Measurements from ENCODE around the gene IL27RA. TPM values are rescaled to one million over a fixed set of nuclear protein-coding genes. Genes with fewer than 3 reads are reported as not detected.
A peak's percentile ranks its signal among the peaks of the same experiment; 100 is the strongest.
"Not testable (repeated sequence)": the region's sequence is repeated elsewhere in the genome, so short reads cannot be mapped to it uniquely, and the experiment has no call there.

IL27RA gene
- total RNA-seq, 1 donor from 2014 or later, result 5.0 TPM

GRCh38 chr19:14030997-14031718 is 404 bp upstream of the IL27RA start:
- Mint-ChIP-seq H3K36me3 (ENCODE audit: low read depth) (no peaks in the 10 kb centered on the region), H3K27ac (ENCODE audit: unreplicated experiment) (no peak overlapping the region)

GRCh38 chr19:14033946-14034345 is 2.4 kb downstream of the IL27RA start:
- no peaks in the 10 kb centered on the region for H3K9me3 Mint-ChIP-seq
- H3K27me3 Mint-ChIP-seq (ENCODE audit: low read depth), result peaks cover 13% of the 10 kb centered on the region
- no peak for DNase-seq (ENCODE audit: low read depth, low spot score)
- no peak overlapping the region for H3K4me3 Mint-ChIP-seq
- no peak overlapping the region for H3K27ac Mint-ChIP-seq (ENCODE audit: unreplicated experiment)
- no peaks in the 10 kb centered on the region for H3K36me3 Mint-ChIP-seq (ENCODE audit: low read depth)
- peaks cover 6% of the 10 kb centered on the region for H3K4me1 Mint-ChIP-seq
- no peak for TF ChIP-seq CTCF (conservative IDR thresholded peaks at IDR 0.05)

More at GRCh38 chr19:14030997-14031718, 404 bp upstream of the IL27RA start:
- peaks cover 6% of the 10 kb centered on the region for H3K4me1 Mint-ChIP-seq
- no peaks in the 10 kb centered on the region for H3K9me3 Mint-ChIP-seq
- TF ChIP-seq CTCF (conservative IDR thresholded peaks at IDR 0.05), result no peak
- peak overlapping the region; percentile 82 for H3K4me3 Mint-ChIP-seq
- peaks cover 21% of the 10 kb centered on the region for H3K27me3 Mint-ChIP-seq (ENCODE audit: low read depth)
- no peak for DNase-seq (ENCODE audit: low read depth, low spot score)

- not testable (repeated sequence) for H3K4me3 Mint-ChIP-seq; DNase-seq (ENCODE audit: low read depth, low spot score); H3K36me3 Mint-ChIP-seq (ENCODE audit: low read depth); H3K4me1 Mint-ChIP-seq; H3K27me3 Mint-ChIP-seq (ENCODE audit: low read depth); H3K27ac Mint-ChIP-seq (ENCODE audit: unreplicated experiment); H3K9me3 Mint-ChIP-seq
- peak; percentile 29 for TF ChIP-seq CTCF (conservative IDR thresholded peaks at IDR 0.05)
Observed at GRCh38 chr19:14035159-14035558, 3.6 kb downstream of the IL27RA start.

- Mint-ChIP-seq H3K27ac (ENCODE audit: unreplicated experiment) (no peak overlapping the region), H3K9me3 (no peaks in the 10 kb centered on the region), H3K4me3 (no peak overlapping the region), H3K4me1 (peaks cover 6% of the 10 kb centered on the region), H3K27me3 (ENCODE audit: low read depth) (peaks cover 7% of the 10 kb centered on the region), H3K36me3 (ENCODE audit: low read depth) (no peaks in the 10 kb centered on the region)
- no peak for DNase-seq (ENCODE audit: low read depth, low spot score)
- no peak for TF ChIP-seq CTCF (conservative IDR thresholded peaks at IDR 0.05)
Observed at GRCh38 chr19:14035706-14036105, 4.1 kb downstream of the IL27RA start.

GRCh38 chr19:14039181-14039580 is 7.6 kb downstream of the IL27RA start:
- H3K4me1 Mint-ChIP-seq, result peaks cover 7% of the 10 kb centered on the region
- TF ChIP-seq CTCF (conservative IDR thresholded peaks at IDR 0.05), result no peak
- H3K27me3 Mint-ChIP-seq (ENCODE audit: low read depth), result no peaks in the 10 kb centered on the region
- H3K36me3 Mint-ChIP-seq (ENCODE audit: low read depth), result peaks cover 3% of the 10 kb centered on the region
- no peak overlapping the region for H3K27ac Mint-ChIP-seq (ENCODE audit: unreplicated experiment)
- no peaks in the 10 kb centered on the region for H3K9me3 Mint-ChIP-seq
- no peak for DNase-seq (ENCODE audit: low read depth, low spot score)
- H3K4me3 Mint-ChIP-seq, result no peak overlapping the region

All from neural crest cell (in vitro differentiated cells).